Colon (tissue), 2 donors: ENCODE results near the gene RBM3.
A peak's percentile ranks its signal among the peaks of the same experiment; 100 is the strongest.
"Not testable (repeated sequence)": the region's sequence is repeated elsewhere in the genome, so short reads cannot be mapped to it uniquely, and the experiment has no call there.

Experiments
- FAIRE-seq: peaks from 2 replicates; lab custom pipeline; 2012; peaks lifted over from hg19 to GRCh38; lab: Jason Lieb, UNC
- donor health status: control.
- donor health status: control.

Gene RBM3

DNA sequence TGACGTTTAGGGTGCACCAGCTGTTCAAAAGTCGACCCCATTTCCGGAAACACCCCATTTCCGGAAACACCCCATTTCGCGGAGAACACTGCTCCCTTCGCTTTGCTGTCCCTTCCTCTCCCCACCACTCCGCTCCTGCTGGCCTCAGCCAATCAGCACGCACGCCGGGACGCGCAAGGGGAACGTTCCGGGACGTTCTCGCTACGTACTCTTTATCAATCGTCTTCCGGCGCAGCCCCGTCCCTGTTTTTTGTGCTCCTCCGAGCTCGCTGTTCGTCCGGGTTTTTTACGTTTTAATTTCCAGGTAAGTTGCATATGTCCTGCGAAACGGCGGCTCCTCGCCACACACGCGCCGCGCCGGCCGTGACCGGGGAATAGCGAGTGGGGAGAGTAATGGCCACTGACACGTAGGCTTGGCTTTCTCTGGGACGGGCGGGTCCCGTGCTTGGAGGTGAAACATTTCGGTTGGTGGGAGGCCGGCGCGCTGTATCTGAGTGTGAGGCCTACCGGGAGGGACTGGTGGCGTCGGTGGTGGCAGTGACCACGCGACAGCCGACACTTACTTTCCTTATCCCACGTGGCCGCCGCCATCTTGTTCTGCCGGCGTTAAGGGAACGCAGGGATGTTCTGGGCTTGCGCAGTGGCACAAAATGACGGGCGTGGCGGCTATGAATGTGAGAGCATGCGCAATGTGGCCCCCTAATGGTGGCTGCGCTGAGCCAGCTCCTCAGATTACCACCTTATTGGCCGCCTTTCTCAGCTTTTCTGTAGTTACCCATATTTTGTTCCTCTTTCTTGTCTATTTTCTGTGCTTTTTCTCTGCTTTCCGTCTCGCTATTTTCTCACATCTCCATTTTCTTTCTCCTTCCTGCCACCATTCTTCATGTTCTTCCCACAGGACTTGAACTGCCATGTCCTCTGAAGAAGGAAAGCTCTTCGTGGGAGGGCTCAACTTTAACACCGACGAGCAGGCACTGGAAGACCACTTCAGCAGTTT lies at the start of gene RBM3:
Gene RBM3, plus strand, starts transcription at position 215 of the 997 bp plus-strand sequence. Its CDS starts 697 bp downstream, at position 912.
- no peak for FAIRE-seq

DNA sequence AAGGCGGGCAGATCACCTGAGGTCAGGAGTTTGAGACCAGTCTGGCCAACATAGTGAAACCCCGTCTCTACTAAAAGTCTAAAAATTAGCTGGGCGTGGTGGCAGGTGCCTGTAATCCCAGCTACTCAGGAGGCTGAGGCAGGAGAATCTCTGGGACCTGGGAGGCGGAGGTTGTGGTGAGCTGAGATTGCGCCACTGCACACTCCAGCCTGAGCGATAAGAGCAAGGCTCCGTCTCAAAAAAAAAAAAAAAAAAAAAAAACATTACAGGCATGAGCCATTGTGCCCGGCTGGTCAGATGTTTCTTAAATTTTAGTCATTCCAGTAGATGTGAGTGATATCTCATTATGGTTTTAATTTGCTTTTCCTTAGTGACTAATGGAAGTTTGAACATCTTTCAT lies 48.4 kb upstream of the RBM3 start:
- FAIRE-seq, result not testable (repeated sequence)

GRCh38 chrX:48530736-48531135 lies 43.5 kb upstream of the RBM3 start:
- FAIRE-seq, result no peak

- peak; percentile 38 for FAIRE-seq
Observed at GRCh38 chrX:48531358-48531959, 42.8 kb upstream of the RBM3 start.

GRCh38 chrX:48532161-48532560 lies 42.1 kb upstream of the RBM3 start:
- FAIRE-seq, result no peak

- no peak for FAIRE-seq
Observed at GRCh38 chrX:48533165-48533564, 41.1 kb upstream of the RBM3 start.

DNA sequence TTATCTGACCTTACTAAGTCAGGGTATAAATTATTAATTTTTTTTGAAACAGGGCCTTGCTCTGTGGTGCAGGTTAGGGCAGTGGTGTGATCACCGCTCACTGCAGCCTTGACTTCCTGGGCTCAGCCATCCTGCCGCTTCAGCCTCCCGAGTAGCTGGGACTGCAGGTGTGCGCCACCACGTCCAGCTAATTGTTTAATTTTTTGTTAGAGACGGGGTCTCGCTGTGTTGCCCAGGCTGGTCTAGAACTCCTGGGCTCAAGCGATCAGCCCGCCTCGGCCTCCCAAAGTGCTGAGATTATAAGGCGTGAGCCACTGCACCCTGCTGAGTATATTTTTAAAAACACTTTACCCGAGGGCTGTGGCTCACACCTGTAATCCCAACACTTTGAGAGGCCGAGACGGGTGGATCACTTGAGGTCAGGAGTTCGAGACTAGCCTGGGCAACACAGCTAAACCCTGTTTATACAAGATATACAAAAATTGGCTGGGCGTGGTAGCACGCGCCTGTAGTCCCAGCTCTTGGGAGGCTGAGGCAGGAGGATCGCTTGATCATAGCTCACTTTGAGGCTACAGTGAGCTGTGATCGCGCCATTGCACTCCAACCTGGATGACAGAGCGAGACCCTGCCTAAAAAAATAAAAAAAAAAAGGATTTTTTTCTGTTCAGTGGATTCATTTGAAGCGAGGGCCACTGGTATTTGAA lies 35.5 kb upstream of the RBM3 start:
- FAIRE-seq, result no peak

- FAIRE-seq, result peak; percentile 33
Observed at GRCh38 chrX:48539345-48540027, 34.8 kb upstream of the RBM3 start, which contains the start of gene TBC1D25. TSS of gene TBC1D25 (plus strand) at chrX:48539714. CDS start at chrX:48539798, 84 bp downstream.

DNA sequence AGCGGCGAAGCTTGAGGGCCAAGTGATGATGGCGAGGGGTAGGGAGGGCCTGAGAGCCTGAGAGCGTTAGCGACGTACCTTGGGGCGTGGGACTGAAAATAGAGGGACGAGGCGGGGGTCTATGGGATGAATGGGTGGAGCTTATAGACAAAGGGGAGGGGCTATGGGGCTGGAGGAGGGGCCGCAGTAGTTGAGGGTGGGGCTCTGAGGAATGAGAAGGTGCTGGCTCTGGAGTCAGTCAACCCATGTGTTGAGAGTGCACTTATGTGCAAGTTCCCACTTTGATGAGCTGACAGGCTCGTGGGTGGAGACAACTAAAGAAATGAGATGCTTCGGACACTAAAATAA lies 34.3 kb upstream of the RBM3 start:
- no peak for FAIRE-seq

DNA sequence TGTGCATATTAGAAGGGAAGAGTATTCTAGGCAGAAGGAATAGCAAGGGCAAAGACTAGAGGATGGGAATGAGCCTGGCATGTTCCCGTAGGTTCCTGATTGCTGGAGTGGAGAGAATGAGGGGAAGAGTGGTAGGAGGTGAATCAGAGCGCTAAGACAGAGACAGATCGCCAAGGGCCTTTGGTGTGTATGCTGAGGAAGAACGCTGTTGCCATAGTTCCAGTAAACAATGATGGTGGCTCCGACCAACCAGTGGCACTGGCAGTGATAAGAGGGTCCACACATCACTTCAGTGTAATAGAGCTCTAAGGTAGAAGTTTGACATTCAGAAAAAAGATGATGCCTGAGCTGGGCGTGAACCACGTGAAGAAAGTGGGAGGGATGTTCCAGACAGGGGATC lies 33.8 kb upstream of the RBM3 start:
- FAIRE-seq, result no peak

- peak; percentile 47 for FAIRE-seq
Observed at GRCh38 chrX:48541140-48541814, 33.0 kb upstream of the RBM3 start.

DNA sequence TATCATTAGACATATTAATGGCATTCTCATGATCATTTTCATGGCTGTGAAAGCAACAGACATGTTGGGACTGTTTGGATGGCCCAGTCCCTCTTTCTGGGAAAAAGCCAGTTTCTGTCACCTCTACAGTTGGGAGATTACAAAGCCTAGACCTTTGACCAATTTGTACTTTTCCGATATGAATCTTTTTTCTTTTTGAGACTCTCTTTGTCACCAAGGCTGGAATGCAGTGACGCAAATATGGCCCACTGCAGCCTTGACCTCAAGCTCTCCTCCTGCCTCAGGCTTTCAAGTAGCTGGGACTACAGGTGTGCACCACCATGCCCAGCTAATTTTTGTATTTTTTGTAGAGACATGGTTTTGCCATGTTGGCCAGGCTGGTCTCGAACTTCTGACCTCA lies 25.4 kb upstream of the RBM3 start:
- no peak for FAIRE-seq

DNA sequence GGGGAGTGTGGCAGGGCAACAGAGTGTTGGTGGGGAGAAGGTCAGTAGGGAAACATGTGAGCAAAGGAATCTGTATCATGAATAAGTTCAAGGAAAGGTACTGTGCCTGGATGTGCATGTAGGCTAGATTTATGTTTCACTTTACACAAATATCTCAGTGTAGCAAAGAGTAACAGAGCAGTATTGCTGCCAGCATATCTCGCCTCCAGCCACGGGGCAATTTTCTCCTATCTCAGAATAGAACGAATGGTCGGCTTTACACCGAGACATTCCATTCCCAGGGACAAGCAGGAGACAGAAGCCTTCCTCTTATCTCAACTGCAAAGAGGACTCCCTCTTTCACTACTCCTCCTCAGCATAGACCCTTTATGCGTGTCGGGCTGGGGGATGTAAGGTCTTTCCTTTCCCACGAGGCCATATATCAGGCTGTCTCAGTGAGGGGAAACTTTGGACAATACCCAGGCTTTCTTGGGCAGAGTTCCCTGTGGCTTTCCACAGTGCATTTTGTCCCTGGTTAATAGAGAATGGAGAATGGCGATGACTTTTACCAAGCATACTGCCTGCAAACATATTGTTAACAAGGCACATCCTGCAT lies 18.5 kb upstream of the RBM3 start:
- not testable (repeated sequence) for FAIRE-seq

GRCh38 chrX:48558271-48558670 lies 16.0 kb upstream of the RBM3 start:
- no peak for FAIRE-seq

- FAIRE-seq, result no peak
Observed at GRCh38 chrX:48559636-48560035, 14.6 kb upstream of the RBM3 start.

GRCh38 chrX:48560056-48560455 lies 14.2 kb upstream of the RBM3 start:
- FAIRE-seq, result no peak

DNA sequence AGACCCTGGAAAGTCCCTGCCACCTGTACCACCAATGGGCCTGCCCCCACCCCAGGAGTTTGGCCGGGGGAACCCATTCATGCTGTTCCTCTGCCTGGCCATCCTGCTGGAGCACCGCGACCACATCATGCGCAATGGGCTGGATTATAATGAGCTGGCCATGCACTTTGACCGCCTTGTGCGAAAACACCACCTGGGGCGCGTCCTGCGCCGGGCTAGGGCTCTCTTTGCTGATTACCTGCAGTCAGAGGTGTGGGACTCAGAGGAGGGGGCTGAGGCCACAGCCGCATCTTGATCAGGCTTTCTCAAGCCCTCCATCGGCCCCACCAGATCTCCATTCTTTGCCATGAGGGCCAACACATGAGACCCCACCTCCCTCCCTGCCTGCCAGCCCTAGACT lies 13.6 kb upstream of the RBM3 start:
- FAIRE-seq, result no peak

DNA sequence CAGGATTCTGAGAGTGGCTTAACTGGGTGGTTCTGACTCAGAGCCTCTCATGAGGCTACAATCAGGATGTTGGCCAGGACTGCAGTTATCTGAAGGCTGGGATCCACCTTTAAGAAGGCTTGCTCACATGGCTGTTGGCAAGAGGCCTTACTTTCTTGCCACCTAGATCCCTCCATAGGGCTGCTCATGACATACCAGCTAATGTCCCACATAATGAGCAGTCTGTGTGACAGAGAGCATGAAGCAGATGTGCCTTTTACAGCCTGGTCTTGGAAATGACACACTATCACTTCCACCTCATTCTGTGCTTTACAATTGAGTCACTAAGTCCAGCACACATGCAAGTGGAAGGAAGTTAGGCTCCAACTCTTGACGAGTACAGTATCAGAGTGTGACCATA lies 4.3 kb upstream of the RBM3 start:
- no peak for FAIRE-seq

- no peak for FAIRE-seq
Observed at GRCh38 chrX:48573690-48574269, 504 bp upstream of the RBM3 start.

GRCh38 chrX:48575642-48576041 lies 1.4 kb downstream of the RBM3 start:
- no peak for FAIRE-seq

DNA sequence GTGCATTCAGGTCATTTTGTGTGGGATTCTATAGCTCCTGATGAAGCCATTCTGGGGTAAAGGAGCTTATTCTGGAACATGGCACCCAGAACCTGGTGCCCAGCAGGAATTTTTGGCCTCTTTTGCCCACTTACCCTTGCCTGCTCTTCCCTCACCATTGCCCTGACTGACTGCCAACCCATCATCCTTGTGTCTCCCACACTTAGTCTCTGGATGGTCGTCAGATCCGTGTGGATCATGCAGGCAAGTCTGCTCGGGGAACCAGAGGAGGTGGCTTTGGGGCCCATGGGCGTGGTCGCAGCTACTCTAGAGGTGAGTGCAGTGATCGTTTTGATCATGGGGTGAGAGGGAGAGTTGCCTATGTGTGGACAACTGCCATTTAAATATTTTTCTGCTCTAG lies 1.8 kb downstream of the RBM3 start:
- FAIRE-seq, result no peak
